ENCODE data around the gene ATP13A4.

- TF ChIP-seq POLR2A (IDR thresholded peaks at IDR 0.05) (no peak), POLR2AphosphoS5 (IDR thresholded peaks at IDR 0.05) (no peak), EP300 (IDR thresholded peaks at IDR 0.05) (no peak)
- TF ChIP-seq, protein P1, sequence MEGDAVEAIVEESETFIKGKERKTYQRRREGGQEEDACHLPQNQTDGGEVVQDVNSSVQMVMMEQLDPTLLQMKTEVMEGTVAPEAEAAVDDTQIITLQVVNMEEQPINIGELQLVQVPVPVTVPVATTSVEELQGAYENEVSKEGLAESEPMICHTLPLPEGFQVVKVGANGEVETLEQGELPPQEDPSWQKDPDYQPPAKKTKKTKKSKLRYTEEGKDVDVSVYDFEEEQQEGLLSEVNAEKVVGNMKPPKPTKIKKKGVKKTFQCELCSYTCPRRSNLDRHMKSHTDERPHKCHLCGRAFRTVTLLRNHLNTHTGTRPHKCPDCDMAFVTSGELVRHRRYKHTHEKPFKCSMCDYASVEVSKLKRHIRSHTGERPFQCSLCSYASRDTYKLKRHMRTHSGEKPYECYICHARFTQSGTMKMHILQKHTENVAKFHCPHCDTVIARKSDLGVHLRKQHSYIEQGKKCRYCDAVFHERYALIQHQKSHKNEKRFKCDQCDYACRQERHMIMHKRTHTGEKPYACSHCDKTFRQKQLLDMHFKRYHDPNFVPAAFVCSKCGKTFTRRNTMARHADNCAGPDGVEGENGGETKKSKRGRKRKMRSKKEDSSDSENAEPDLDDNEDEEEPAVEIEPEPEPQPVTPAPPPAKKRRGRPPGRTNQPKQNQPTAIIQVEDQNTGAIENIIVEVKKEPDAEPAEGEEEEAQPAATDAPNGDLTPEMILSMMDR (IDR thresholded peaks at IDR 0.05): no peak
These were observed 1.8 kb downstream of the ATP13A4 start for GRCh38 chr3:193552923-193553322.
